ENCODE data around the gene LOXHD1.

The LOXHD1 gene

DNA sequence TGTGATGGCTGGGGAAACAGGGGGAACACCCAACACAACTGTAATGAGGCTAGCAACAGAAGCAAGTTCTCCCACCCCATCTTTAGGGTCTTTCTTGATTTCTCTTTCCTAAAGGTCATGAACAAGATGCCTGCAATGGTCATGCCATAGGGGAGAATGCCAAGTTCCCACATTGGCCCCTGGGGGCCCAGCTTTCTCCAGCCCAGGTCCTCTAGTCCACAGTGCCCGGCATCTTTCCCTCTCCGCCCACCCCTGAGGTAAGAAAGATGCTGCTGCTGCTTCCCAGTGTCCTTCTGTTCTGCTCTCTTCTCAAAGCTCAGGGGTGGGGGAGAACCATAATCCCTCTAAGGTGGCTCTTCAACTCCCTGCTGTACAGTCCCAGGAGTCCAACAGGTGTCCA lies 78.0 kb downstream of the LOXHD1 start:
- TF ChIP-seq, protein P1, sequence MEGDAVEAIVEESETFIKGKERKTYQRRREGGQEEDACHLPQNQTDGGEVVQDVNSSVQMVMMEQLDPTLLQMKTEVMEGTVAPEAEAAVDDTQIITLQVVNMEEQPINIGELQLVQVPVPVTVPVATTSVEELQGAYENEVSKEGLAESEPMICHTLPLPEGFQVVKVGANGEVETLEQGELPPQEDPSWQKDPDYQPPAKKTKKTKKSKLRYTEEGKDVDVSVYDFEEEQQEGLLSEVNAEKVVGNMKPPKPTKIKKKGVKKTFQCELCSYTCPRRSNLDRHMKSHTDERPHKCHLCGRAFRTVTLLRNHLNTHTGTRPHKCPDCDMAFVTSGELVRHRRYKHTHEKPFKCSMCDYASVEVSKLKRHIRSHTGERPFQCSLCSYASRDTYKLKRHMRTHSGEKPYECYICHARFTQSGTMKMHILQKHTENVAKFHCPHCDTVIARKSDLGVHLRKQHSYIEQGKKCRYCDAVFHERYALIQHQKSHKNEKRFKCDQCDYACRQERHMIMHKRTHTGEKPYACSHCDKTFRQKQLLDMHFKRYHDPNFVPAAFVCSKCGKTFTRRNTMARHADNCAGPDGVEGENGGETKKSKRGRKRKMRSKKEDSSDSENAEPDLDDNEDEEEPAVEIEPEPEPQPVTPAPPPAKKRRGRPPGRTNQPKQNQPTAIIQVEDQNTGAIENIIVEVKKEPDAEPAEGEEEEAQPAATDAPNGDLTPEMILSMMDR (conservative IDR thresholded peaks at IDR 0.05; ENCODE audit: low read length): no peak
- no peak for DNase-seq (ENCODE audit: low read depth)
- H3K4me3 ChIP-seq (ENCODE audit: low read length): no peak overlapping the region

DNA sequence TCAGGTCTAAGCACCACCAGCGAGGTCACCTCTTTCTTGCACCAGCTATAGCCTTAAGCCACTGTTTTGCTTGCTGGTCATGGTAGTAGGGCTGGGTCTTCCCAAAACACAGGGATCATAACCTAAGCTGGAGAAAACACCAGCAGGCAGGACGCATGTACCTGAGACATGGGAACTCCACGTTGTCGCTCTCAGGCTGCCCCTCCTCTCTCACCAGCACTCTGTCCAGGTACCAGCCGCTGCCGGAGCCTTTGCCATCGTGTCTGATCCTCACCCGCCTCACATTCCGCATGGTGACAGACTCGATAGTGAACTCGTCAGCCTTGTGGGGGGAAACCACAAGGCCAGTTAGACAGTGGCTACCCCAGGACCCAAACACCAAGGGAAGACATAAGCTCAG lies 79.5 kb downstream of the LOXHD1 start:
- TF ChIP-seq, protein P1 (conservative IDR thresholded peaks at IDR 0.05; ENCODE audit: low read length): no peak
- no peak for DNase-seq (ENCODE audit: low read depth)
- H3K4me3 ChIP-seq (ENCODE audit: low read length): no peak overlapping the region

DNA sequence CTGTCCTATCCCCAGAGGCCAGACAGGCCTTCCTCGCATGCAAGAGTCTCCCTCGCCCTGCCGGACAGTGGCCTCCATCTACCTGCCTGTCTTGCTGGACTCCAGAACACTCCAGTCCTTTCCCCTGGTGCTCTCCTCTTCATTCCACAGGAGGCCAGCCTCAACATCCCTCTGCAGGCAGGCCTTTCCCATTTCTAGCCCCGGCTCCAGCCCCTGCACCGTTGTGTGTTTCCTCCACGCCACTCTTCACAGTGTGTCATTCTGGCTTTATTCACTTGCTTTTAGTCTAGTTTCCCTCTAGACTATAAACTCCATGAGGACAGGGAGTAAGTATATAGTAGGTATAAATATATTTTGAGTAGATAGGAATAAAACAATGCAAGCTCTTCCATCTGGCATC lies 81.2 kb downstream of the LOXHD1 start:
- TF ChIP-seq, protein P1 (conservative IDR thresholded peaks at IDR 0.05; ENCODE audit: low read length): no peak
- DNase-seq (ENCODE audit: low read depth): no peak
- no peak overlapping the region for H3K4me3 ChIP-seq (ENCODE audit: low read length)

DNA sequence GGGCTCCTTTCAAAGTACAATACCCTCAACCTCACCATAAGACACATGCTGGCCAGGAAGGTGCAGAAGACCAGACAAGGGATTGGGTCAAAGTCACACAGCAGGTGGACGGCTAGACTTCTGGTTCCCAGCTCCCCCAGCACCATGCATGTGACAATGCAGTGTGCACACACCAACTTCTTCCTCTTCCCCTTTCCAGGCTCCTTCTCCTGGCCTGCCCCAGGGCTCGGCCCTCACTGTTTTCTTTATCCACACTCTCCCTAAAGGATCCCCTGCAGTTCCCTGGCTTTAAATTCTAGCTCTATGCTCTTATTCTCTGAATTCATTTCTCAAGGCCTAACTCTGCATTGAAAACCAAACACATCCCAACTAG lies 82.3 kb downstream of the LOXHD1 start:
- TF ChIP-seq, protein P1 (conservative IDR thresholded peaks at IDR 0.05; ENCODE audit: low read length): no peak
- H3K4me3 ChIP-seq (ENCODE audit: low read length): no peak overlapping the region
- DNase-seq (ENCODE audit: low read depth): no peak

DNA sequence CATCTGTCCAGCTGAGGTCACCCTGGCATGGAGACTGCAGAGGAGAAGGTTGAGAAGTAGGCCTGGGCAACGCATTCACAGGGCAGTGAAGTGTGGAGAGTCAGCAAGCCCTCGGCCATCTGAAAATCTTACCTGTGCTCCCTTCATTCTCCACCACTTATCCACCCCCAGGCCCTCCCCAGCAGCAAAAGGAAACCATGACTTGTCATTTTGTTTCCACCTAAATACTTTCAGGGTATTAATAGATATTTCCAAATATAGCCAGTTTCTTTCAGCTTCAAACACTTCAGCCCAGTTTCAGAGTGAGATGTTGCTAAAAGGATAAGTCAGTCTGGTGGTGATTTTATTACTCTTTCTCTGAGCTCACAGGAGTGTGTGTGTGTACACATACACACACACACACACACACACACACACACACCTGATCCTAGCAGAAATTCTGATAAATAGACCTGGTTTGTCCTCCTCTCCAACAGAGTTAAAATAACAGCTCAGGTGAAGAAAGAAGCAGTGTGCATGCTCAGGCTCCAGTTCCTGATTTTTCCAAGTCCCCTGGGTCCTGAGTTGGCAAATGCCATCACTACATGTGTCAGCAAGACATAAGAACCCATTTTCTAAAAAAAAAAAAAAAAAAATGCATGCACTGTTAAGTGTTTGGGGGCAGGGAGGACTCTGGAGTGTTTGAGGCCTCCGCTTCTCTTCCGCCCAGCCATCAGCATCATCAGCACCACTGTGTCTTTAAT lies 82.8 kb downstream of the LOXHD1 start:
- no peak overlapping the region for H3K4me3 ChIP-seq (ENCODE audit: low read length)
- TF ChIP-seq, protein P1 (conservative IDR thresholded peaks at IDR 0.05; ENCODE audit: low read length): no peak
- no peak for DNase-seq (ENCODE audit: low read depth)

DNA sequence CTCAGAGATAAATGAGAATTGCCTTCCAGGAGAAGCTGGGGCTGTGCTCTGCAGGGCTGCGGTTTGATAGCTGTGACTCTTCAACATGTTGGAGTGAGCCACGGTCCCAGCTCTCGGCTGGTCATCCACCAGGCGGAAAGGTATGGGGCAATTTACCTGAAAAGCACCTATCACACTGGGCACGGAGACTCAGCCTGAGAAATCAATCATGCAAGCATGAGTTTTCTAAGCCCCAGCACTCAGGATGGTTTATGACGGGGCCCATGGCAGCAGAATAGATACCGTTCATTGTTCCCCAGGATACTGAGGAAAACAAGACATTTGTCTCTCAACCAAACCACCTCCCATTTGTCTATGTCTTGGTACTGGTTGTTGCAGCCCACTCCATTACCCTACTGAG lies 83.9 kb downstream of the LOXHD1 start:
- no peak for DNase-seq (ENCODE audit: low read depth)
- TF ChIP-seq, protein P1 (conservative IDR thresholded peaks at IDR 0.05; ENCODE audit: low read length): no peak

DNA sequence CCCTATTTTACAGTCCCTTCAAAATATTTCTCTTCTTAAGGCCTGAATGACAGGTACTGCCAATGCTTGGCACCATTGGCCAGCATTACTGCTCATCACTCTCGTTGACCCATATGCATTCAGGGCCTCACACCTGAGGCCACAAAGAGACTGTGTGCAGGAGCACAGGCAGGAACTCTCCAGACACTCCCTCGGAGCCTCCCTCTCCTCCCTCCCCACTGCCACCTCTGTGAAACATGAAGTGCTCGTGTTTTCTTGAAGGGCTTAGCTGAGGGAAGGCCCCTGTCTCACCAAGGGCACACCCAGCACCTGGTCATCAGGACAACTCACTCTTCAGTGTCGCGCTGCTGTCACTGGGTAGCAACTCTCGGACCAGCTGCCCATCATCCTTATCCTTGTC lies 85.3 kb downstream of the LOXHD1 start:
- DNase-seq (ENCODE audit: low read depth): no peak
- TF ChIP-seq, protein P1 (conservative IDR thresholded peaks at IDR 0.05; ENCODE audit: low read length): no peak
- no peak overlapping the region for H3K4me3 ChIP-seq (ENCODE audit: low read length)

More for the DNA sequence above, 83.9 kb downstream of the LOXHD1 start:
- no peak overlapping the region for H3K4me3 ChIP-seq (ENCODE audit: low read length)

All from AG10803 (cell line).